ENCODE results near the gene BIRC3. TPM values are rescaled to one million over a fixed set of nuclear protein-coding genes. Genes with fewer than 3 reads are reported as not detected.
A peak's percentile ranks its signal among the peaks of the same experiment; 100 is the strongest.

Gene BIRC3
- total RNA-seq, 6 experiments from 2014 or later = 1.6 to 106 (median 15.2) TPM

GRCh38 chr11:102289592-102289991, 27.7 kb upstream of the BIRC3 start:
- Histone ChIP-seq H3K4me3 (no peak overlapping the region), H3K27ac (no peak overlapping the region), H3K27me3 (no peaks in the 10 kb centered on the region), H3K4me1 (no peaks in the 10 kb centered on the region), H3K9me3 (no peaks in the 10 kb centered on the region), H3K36me3 (no peaks in the 10 kb centered on the region)
- DNase-seq = no peak
- TF ChIP-seq, protein P1, sequence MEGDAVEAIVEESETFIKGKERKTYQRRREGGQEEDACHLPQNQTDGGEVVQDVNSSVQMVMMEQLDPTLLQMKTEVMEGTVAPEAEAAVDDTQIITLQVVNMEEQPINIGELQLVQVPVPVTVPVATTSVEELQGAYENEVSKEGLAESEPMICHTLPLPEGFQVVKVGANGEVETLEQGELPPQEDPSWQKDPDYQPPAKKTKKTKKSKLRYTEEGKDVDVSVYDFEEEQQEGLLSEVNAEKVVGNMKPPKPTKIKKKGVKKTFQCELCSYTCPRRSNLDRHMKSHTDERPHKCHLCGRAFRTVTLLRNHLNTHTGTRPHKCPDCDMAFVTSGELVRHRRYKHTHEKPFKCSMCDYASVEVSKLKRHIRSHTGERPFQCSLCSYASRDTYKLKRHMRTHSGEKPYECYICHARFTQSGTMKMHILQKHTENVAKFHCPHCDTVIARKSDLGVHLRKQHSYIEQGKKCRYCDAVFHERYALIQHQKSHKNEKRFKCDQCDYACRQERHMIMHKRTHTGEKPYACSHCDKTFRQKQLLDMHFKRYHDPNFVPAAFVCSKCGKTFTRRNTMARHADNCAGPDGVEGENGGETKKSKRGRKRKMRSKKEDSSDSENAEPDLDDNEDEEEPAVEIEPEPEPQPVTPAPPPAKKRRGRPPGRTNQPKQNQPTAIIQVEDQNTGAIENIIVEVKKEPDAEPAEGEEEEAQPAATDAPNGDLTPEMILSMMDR (IDR thresholded peaks at IDR 0.05) = no peak
- TF ChIP-seq POLR2A (IDR thresholded peaks at IDR 0.05) = no peak
- intact Hi-C loops (cut with DNase I) = no loop called here
- ATAC-seq = peak in 2 of 4 donors; percentile 27 to 33
- WGBS (ENCODE audit: insufficient coverage, low coverage, low lambda C conversion rate, missing lambda C conversion rate) = 10% methylated on average over 2 of the region's 3 CpGs

DNA sequence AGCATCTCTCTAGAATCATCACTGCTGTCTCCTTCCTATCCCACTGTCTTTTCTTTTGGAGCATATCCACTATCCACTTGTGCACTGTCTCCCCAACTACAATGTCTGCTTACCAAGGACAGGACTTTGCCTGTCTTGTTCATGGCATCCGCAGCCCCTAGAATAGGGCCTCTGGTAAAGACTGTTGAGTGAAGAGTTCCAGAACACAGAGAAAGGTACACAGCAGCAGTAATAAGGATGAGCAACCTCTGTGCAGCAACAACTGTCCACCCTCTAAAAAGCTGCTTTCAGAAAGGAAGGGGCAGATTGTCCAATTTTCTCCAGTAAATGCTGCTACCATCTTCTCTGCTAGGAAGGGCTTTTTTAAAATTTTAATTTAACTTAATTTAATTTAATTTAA, 25.5 kb upstream of the BIRC3 start:
- no peak for ATAC-seq
- intact Hi-C loops (cut with DNase I) = loop anchor here in 1 of 2 donors (10.0 kb wide), 1 partner anchor 63 kb away; no protein-coding TSS in a partner anchor

DNA sequence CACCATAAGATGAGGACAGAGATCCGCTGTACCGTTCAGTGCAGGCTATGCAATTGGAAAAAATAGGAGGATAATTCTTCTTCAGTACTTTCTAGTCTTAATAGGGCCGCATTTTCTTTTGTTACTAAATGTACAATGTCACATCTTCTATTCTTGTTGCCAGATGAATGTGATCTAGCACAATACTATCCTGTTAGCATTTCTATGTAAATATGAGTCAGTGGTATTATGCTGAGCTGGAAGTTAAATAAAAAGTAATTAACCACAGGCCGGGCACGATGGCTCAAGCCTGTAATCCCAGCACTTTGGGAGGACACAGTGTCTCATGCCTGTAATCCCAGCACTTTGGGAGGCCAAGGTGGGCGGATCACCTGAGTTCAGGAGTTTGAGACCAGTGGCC, 24.4 kb upstream of the BIRC3 start:
- no peaks in the 10 kb centered on the region for H3K9me3 ChIP-seq
- no peak for ATAC-seq
- no peaks in the 10 kb centered on the region for H3K36me3 ChIP-seq
- TF ChIP-seq POLR2A (IDR thresholded peaks at IDR 0.05) = no peak
- TF ChIP-seq, protein P1 (IDR thresholded peaks at IDR 0.05) = no peak
- intact Hi-C loops (cut with DNase I) = loop anchor here in 1 of 2 donors (10.0 kb wide), 1 partner anchor 62 kb away; no protein-coding TSS in a partner anchor
- H3K27me3 ChIP-seq = no peaks in the 10 kb centered on the region
- WGBS (ENCODE audit: insufficient coverage, low coverage, low lambda C conversion rate, missing lambda C conversion rate) = 95% methylated on average over 6 of the region's 6 CpGs
- H3K4me3 ChIP-seq = no peak overlapping the region
- no peak overlapping the region for H3K27ac ChIP-seq
- no peak for DNase-seq
- no peaks in the 10 kb centered on the region for H3K4me1 ChIP-seq

More for the DNA sequence above, 25.5 kb upstream of the BIRC3 start:
- 100% methylated on average over 1 of the region's 1 CpG for WGBS (ENCODE audit: insufficient coverage, low coverage, low lambda C conversion rate, missing lambda C conversion rate)
- H3K27me3 ChIP-seq = no peaks in the 10 kb centered on the region
- H3K36me3 ChIP-seq = no peaks in the 10 kb centered on the region
- no peaks in the 10 kb centered on the region for H3K9me3 ChIP-seq
- no peak overlapping the region for H3K27ac ChIP-seq
- no peaks in the 10 kb centered on the region for H3K4me1 ChIP-seq
- DNase-seq = no peak
- no peak overlapping the region for H3K4me3 ChIP-seq
- TF ChIP-seq, protein P1 (IDR thresholded peaks at IDR 0.05) = no peak
- no peak for TF ChIP-seq POLR2A (IDR thresholded peaks at IDR 0.05)

DNA sequence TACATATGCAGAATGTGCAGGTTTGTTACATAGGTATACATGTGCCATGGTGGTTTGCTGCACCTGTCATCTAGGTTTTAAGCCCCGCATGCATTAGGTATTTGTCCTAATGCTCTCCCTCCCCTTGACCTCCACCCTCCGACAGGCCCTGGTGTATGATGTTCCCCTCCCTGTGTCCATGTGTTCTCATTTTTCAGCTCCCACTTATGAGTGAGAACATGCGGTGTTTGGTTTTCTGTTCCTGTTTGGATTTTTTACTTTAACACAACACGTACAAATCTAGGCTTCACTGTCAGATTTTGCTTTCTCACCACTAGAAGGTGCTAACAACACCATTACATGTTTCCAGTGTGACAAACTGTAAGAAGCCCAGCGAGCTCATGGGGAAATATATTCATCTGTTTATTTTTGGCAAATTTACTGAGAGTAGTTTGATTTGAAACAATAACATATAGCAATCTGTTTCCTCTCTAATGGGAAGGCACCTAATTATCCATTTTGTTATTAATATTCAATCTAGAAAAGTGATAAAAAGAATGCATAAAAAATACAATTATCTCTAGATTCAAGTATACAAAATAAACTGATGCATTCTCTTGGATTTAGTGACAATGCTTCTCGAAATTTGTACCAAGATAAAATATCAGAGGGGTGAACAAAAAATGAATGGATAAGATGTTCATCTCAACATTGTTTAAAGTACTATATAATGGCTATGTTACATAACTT, 23.2 kb upstream of the BIRC3 start:
- TF ChIP-seq, protein P1 (IDR thresholded peaks at IDR 0.05) = peak; percentile 70 to 74 (median 71)
- no peak for TF ChIP-seq POLR2A (IDR thresholded peaks at IDR 0.05)
- intact Hi-C loops (cut with DNase I) = loop anchor here in 1 of 2 donors (10.0 kb wide), 1 partner anchor 61 kb away; no protein-coding TSS in a partner anchor
- Histone ChIP-seq H3K27ac (no peak overlapping the region), H3K27me3 (no peaks in the 10 kb centered on the region), H3K9me3 (no peaks in the 10 kb centered on the region), H3K4me1 (no peaks in the 10 kb centered on the region), H3K4me3 (no peak overlapping the region), H3K36me3 (no peaks in the 10 kb centered on the region)
- ATAC-seq = peak; percentile 89 to 98 (median 92)
- DNase-seq = no peak
- 9% methylated on average over 6 of the region's 6 CpGs for WGBS (ENCODE audit: insufficient coverage, low coverage, low lambda C conversion rate, missing lambda C conversion rate)

All from right lobe of liver (tissue), 6 donors.